ENCODE data around the gene TLR9.

TLR9 gene

GRCh38 chr3:52253314-52254304 lies 28.2 kb upstream of the TLR9 start:
- Mint-ChIP-seq H3K4me1 (peaks cover 92% of the 10 kb centered on the region), H3K36me3 (peaks cover 100% of the 10 kb centered on the region), H3K4me3 (peak overlapping the region; percentile 73), H3K27ac (peak overlapping the region; percentile 96), H3K9me3 (no peaks in the 10 kb centered on the region)
- DNase-seq (ENCODE audit: low spot score in 2 of 2) (peak; percentile 59 to 89), ATAC-seq (peak; percentile 97)

DNA sequence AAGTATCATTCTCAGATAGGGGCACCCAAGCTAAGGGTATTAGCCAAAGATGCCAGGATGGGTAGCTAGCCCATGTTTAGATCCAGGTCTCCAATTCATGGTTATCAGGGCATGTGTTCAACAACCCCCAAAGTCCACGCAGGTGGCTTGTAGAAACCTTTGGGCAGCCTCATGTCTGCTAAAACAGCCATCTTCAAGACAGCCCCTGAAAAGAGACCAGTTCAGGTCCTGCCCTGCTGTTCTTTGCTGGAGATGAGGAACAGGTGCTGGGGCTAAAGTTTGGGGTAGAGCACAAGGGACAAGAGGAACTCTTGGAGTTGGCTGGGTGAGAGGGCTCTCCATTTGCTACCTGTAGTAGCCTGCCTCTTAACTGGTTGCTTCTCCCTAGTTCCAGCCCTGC lies 24.7 kb upstream of the TLR9 start:
- Mint-ChIP-seq H3K9me3 (no peaks in the 10 kb centered on the region), H3K4me1 (peaks cover 82% of the 10 kb centered on the region), H3K4me3 (peak overlapping the region; percentile 9), H3K27ac (peak overlapping the region; percentile 96), H3K36me3 (peaks cover 93% of the 10 kb centered on the region)
- no peak for ATAC-seq
- DNase-seq (ENCODE audit: low spot score in 2 of 2), result no peak

GRCh38 chr3:52249683-52250082 lies 24.2 kb upstream of the TLR9 start:
- Mint-ChIP-seq H3K36me3 (peaks cover 93% of the 10 kb centered on the region), H3K4me3 (peak overlapping the region; percentile 9), H3K27ac (peak overlapping the region; percentile 96), H3K4me1 (peaks cover 82% of the 10 kb centered on the region), H3K9me3 (no peaks in the 10 kb centered on the region)
- DNase-seq (ENCODE audit: low spot score in 2 of 2) (no peak), ATAC-seq (no peak)

DNA sequence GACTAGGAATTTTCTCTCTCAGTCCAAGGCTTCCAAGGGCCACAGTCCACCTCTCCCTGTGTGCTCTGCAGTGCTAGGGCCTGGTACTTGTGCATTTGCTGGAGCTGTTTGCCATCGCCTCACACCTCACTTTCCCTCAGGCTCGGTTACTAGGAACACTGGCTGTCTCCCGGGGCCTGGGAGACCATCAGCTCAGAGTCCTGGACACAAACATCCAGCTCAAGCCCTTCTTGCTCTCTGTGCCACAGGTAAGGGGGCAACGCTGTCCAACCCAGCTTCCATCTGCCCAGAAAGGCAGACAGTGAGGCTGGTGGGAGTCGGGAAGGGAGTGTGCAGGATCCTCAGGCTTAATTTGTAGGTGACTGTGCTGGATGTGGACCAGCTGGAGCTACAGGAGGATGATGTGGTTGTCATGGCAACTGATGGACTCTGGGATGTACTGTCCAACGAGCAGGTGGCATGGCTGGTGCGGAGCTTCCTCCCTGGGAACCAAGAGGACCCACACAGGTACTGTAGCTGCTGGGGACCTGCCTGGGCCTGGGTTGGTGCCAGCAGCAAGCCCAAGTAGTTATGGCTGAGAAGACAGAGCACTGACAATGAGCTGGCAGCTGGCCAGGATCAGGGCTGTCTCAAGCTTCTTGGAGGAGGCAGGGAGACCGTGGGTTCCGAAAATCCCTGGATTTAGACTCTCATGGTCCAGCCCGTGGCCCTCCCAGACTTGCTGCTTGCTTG lies 23.5 kb upstream of the TLR9 start:
- ATAC-seq (no peak), DNase-seq (ENCODE audit: low spot score in 2 of 2) (peak in 1 of 2 donors; percentile 50)
- no peaks in the 10 kb centered on the region for H3K9me3 Mint-ChIP-seq
- peaks cover 91% of the 10 kb centered on the region for H3K36me3 Mint-ChIP-seq
- peak overlapping the region; percentile 96 for H3K27ac Mint-ChIP-seq
- H3K4me3 Mint-ChIP-seq, result peak overlapping the region; percentile 95
- peaks cover 82% of the 10 kb centered on the region for H3K4me1 Mint-ChIP-seq

DNA sequence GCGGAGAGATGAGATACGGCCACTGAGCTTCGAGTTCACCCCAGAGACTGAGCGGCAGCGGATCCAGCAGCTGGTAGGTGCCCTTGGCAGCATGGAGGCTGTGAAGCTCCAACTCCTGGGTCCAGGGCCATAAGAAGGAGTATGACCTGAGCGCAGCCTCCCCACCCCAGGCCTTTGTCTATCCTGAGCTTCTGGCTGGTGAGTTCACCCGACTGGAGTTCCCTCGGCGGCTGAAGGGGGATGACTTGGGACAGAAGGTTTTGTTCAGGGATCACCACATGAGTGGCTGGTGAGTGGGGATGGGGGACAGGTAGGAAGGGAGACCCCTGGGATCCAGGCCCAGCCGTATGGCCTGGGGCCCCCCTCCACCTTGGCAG lies 22.7 kb upstream of the TLR9 start:
- Mint-ChIP-seq H3K4me1 (peaks cover 82% of the 10 kb centered on the region), H3K27ac (peak overlapping the region; percentile 96), H3K9me3 (peaks cover 4% of the 10 kb centered on the region), H3K4me3 (peak overlapping the region; percentile 95), H3K36me3 (peaks cover 84% of the 10 kb centered on the region)
- no peak for DNase-seq (ENCODE audit: low spot score in 2 of 2)
- no peak for ATAC-seq

DNA sequence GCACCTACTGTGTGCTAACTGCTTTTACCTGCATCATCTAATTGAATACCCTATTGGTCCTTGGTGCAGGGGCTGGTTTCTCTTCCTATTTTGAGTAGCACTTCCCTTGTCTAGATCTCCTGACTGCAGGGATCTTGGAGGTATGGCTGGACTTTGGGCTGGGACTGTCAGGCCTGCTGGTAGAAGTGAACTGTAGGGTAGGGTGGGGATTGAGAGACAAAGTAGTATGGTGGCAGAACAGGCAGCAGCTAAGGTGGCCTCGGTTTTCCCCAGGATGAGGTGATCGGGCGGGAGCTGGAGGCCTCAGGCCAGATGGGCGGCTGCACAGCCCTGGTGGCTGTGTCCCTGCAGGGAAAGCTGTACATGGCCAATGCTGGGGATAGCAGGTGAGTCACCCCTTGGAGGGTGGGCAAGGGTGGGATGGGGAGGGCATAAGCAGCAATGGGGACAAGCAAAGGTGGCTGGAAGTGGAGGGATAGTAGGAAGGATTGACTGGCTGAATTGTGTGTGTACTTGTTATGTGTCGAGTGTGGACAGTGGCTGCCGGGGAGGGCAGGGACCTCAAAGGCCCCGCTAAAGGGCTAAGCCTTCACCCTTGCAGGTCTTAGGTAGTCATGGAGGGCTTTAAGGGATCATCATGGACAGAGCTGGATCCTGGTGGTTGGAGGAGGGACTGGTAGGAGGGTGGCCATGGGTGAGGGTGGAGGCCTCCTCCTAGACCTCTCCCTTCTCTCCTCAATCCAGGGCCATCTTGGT lies 22.1 kb upstream of the TLR9 start:
- peak overlapping the region; percentile 96 for H3K27ac Mint-ChIP-seq
- peak in 1 of 2 donors; percentile 50 for DNase-seq (ENCODE audit: low spot score in 2 of 2)
- peaks cover 79% of the 10 kb centered on the region for H3K36me3 Mint-ChIP-seq
- H3K4me1 Mint-ChIP-seq, result peaks cover 79% of the 10 kb centered on the region
- peaks cover 4% of the 10 kb centered on the region for H3K9me3 Mint-ChIP-seq
- no peak for ATAC-seq
- H3K4me3 Mint-ChIP-seq, result peak overlapping the region; percentile 95

GRCh38 chr3:52246728-52247408 lies 21.4 kb upstream of the TLR9 start:
- H3K27ac Mint-ChIP-seq, result peak overlapping the region; percentile 96
- H3K4me1 Mint-ChIP-seq, result peaks cover 77% of the 10 kb centered on the region
- peaks cover 4% of the 10 kb centered on the region for H3K9me3 Mint-ChIP-seq
- H3K4me3 Mint-ChIP-seq, result peak overlapping the region; percentile 95
- ATAC-seq, result peak; percentile 4
- H3K36me3 Mint-ChIP-seq, result peaks cover 71% of the 10 kb centered on the region
- DNase-seq (ENCODE audit: low spot score in 2 of 2), result peak in 1 of 2 donors; percentile 68

DNA sequence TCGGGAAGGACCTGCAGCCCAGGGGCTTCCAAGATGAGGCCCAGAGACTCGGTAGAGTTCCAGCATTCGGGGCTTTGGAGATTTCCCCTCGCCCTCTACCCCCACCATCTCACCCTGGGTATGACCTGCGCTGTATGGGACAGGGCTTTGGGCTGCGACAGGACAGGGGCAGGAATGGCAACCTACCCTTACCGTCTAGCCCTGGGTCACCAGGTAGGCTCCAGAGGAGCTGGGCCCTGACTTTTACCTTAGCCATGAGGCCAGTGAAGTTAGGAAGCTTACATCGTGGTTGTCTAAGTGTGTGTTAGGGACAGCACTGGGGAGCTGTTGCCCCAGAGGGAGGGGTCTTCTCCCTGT lies 20.8 kb upstream of the TLR9 start:
- no peak for DNase-seq (ENCODE audit: low spot score in 2 of 2)
- H3K27ac Mint-ChIP-seq, result peak overlapping the region; percentile 96
- H3K36me3 Mint-ChIP-seq, result peaks cover 65% of the 10 kb centered on the region
- H3K9me3 Mint-ChIP-seq, result peaks cover 4% of the 10 kb centered on the region
- H3K4me1 Mint-ChIP-seq, result peaks cover 82% of the 10 kb centered on the region
- ATAC-seq, result peak; percentile 19
- peak overlapping the region; percentile 95 for H3K4me3 Mint-ChIP-seq

DNA sequence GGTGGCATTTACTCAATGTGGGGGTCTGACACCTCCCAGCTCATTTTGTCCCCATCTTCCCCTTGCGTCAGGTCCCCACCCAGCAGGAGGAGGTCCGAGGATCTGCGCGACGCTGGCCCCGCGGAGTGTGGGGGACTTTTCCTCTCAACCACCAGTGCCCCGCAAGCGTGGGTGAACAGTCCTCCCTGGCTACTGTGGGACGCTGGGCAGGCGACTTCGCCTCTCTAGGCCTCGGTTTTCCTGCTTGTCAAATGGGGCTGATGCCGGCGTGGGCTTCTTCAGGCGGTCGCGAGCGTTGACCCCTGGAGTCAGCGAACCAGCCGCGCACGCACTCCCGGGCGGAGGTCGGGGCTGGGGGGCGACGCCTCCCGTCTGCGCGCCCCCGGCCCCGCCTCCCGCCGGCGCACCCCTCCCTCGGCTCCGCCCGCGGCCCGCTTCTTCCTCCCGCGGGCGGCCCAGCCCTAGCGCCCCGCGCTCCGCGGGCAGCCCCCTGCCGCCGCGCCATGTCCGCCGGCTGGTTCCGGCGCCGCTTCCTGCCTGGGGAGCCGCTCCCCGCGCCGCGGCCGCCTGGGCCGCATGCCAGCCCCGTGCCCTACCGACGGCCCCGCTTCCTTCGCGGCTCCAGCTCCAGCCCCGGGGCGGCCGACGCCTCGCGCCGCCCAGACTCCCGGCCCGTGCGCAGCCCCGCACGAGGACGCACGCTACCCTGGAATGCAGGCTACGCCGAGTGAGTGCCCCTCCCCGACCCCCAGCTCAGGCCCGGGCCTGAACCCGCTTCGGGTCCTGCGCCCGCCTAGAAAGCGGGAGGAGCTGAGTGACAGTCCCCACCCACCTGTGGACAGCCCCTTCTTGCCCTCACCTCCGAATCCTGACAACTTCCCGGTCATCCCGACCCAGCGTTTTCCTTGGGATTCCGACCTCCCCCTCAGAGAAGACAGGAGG lies 20.1 kb upstream of the TLR9 start, which contains the start of gene PPM1M:
Gene PPM1M, plus strand, starts transcription at position 438 of the 942 bp plus-strand sequence. Its CDS starts 66 bp downstream, at position 504.
- peaks cover 85% of the 10 kb centered on the region for H3K4me1 Mint-ChIP-seq
- H3K36me3 Mint-ChIP-seq, result peaks cover 64% of the 10 kb centered on the region
- DNase-seq (ENCODE audit: low spot score in 2 of 2) (peak; percentile 49 to 84), ATAC-seq (peak; percentile 55)
- H3K4me3 Mint-ChIP-seq, result peak within 1 kb of the TSS; percentile 95
- peak within 1 kb of the TSS; percentile 96 for H3K27ac Mint-ChIP-seq
- peaks cover 4% of the 10 kb centered on the region for H3K9me3 Mint-ChIP-seq

DNA sequence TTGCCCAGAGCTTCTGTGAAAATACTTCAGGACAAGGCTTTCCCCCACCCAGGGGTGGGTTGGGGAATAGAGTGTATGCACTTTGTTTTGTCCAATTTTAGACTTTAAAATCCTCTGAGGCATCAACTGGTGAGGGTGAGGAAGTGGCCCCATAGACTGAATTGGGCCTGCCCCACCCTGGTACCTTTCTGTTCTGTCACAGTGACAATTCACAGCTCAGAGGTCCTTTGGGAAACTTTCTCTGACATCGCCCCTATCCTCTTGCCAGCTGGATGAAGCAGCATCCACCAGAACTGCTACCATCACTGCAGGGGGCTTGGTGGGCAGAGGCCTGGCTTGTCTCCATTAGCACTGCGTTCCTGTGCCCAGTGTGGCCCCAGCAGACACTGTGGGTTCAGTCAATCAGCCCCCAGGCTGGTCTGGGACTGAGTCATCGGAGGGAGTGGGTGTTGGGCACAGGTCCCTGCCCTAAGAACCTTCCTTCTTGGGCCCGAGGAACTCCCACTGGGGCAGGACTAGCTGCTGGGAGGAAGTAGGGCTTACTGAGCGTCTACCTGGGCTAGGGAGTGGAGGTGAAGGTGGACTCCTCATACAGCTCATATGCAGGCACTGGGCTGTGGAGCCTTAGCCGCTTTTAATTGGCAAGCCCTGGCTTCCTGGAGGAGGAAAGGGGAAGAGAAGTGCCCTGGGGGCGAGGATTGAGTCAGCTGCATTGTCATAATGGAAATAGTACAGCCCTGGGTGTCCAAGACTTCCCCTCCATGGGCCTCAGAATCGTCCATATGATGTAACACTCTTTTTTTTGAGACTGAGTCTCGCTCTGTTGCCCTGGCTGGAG lies 18.6 kb upstream of the TLR9 start:
- DNase-seq (ENCODE audit: low spot score in 2 of 2) (peak; percentile 47 to 88), ATAC-seq (peak; percentile 62)
- H3K4me1 Mint-ChIP-seq, result peaks cover 79% of the 10 kb centered on the region
- peaks cover 59% of the 10 kb centered on the region for H3K36me3 Mint-ChIP-seq
- H3K4me3 Mint-ChIP-seq, result peak overlapping the region; percentile 95
- H3K27ac Mint-ChIP-seq, result peak overlapping the region; percentile 96
- H3K9me3 Mint-ChIP-seq, result peaks cover 4% of the 10 kb centered on the region

DNA sequence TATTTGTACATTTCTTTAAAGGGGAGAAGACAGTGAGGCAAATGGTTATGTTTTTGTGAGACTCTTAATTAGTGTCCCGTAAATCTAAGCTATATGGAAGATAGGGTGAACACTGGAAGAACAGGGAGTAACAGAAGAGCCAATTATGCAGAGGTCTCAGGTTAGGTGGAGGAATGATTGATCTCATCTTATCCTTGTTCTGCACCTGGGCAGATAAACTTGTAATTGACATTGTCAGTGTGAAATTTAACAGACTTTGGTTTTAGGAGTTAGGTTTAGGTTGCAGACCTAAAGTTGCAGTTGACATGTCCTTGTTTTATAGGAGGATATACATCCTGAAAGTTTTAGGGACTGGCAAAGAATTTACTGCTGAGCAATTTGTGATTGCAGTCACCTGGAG lies 16.6 kb upstream of the TLR9 start:
- H3K27ac Mint-ChIP-seq, result peak overlapping the region; percentile 94
- H3K9me3 Mint-ChIP-seq, result peaks cover 4% of the 10 kb centered on the region
- peaks cover 41% of the 10 kb centered on the region for H3K36me3 Mint-ChIP-seq
- H3K4me1 Mint-ChIP-seq, result peaks cover 76% of the 10 kb centered on the region
- peak overlapping the region; percentile 88 for H3K4me3 Mint-ChIP-seq
- ATAC-seq (no peak), DNase-seq (ENCODE audit: low spot score in 2 of 2) (no peak)

DNA sequence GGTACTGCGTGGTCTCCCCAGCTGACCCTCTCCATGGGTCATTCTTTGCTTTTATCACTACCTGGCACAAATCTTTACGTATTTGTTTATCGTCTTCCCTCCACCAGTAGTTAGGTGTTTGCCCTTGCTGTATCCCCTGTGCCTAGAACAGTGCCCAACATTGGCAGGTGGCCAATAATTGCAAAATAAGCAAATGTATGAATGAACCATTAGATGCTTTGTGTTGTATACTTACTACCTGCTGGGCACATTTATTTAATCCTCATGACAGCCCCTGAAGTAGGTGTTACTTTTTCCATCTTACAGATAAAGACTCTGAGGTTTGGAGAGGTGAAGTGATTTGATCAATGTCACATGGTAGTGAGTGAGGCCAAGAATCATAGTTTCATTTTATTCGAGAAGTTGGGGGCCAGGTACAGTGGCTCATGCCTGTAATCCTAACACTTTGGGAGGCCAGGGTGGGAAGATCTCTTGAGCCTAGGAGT lies 15.5 kb upstream of the TLR9 start:
- peak overlapping the region; percentile 88 for H3K4me3 Mint-ChIP-seq
- no peak for ATAC-seq
- no peak for DNase-seq (ENCODE audit: low spot score in 2 of 2)
- H3K27ac Mint-ChIP-seq, result peak overlapping the region; percentile 94
- H3K9me3 Mint-ChIP-seq, result peaks cover 4% of the 10 kb centered on the region
- H3K36me3 Mint-ChIP-seq, result peaks cover 36% of the 10 kb centered on the region
- peaks cover 77% of the 10 kb centered on the region for H3K4me1 Mint-ChIP-seq
